GM12875 (cell line): ENCODE data around the gene NKAP.
"Not testable (repeated sequence)": the region's sequence is repeated elsewhere in the genome, so short reads cannot be mapped to it uniquely, and the experiment has no call there.

Experiments used
- H3K4me3 ChIP-seq: one replicate; pipeline ENCODE4 v1.5.1; 2011; ENCODE audit warnings: low read depth, low read length, control low read depth
- CTCF ChIP-seq: IDR thresholded peaks from 2 replicates; pipeline ENCODE4 v1.5.1; 2011; ENCODE audit warnings: low read depth, mild to moderate bottlenecking, control low read depth, inconsistent platforms, low read length, moderate library complexity, borderline replicate concordance; ENCODE audit not compliant: insufficient read depth

NKAP gene

GRCh38 chrX:119895843-119896326, 47.7 kb downstream of the NKAP start, which contains the start of gene AKAP14:
AKAP14 (plus strand) TSS chrX:119895893; CDS start chrX:119903224, 7,331 bp downstream.
- no peak for TF ChIP-seq CTCF
- no peak within 1 kb of the TSS for H3K4me3 ChIP-seq

- not testable (repeated sequence) for H3K4me3 ChIP-seq
Observed at GRCh38 chrX:119891961-119892692, 51.4 kb downstream of the NKAP start.

GRCh38 chrX:119890626-119891025, 52.9 kb downstream of the NKAP start:
- not testable (repeated sequence) for H3K4me3 ChIP-seq

- TF ChIP-seq CTCF, result peak; percentile 56
- peak overlapping the region; percentile 43 for H3K4me3 ChIP-seq
Observed at GRCh38 chrX:119887721-119888425, 55.7 kb downstream of the NKAP start.

GRCh38 chrX:119885554-119886428, 57.8 kb downstream of the NKAP start:
- no peak overlapping the region for H3K4me3 ChIP-seq
- no peak for TF ChIP-seq CTCF

- peak; percentile 78 for TF ChIP-seq CTCF
- H3K4me3 ChIP-seq, result no peak overlapping the region
Observed at GRCh38 chrX:119880552-119881437, 62.8 kb downstream of the NKAP start.

- no peak for TF ChIP-seq CTCF
Observed at GRCh38 chrX:119880076-119880475, 63.5 kb downstream of the NKAP start.

More at GRCh38 chrX:119880076-119880475, 63.5 kb downstream of the NKAP start:
- H3K4me3 ChIP-seq, result no peak overlapping the region
